ENCODE results near the gene TNFSF13.

DNA sequence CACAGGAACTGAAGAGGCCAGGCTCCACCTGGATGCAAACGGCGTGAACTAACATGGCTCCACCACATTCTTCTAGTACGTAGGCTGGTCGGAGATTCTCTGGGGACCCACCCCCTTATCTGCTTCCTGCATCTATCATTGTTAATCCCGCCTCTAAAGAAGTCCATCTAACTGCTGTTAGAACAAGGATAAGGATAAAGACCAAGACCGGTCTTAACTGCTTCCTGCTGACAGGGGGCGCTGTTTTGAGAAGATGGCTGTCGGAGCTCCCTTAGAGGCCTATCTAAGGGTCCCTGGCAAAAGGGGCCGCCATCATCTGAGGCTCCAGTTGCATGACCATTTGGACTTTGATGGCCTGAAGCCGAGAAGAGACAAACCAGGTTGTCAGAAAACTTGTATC, 35.5 kb upstream of the TNFSF13 start:
- TF ChIP-seq, protein P1, sequence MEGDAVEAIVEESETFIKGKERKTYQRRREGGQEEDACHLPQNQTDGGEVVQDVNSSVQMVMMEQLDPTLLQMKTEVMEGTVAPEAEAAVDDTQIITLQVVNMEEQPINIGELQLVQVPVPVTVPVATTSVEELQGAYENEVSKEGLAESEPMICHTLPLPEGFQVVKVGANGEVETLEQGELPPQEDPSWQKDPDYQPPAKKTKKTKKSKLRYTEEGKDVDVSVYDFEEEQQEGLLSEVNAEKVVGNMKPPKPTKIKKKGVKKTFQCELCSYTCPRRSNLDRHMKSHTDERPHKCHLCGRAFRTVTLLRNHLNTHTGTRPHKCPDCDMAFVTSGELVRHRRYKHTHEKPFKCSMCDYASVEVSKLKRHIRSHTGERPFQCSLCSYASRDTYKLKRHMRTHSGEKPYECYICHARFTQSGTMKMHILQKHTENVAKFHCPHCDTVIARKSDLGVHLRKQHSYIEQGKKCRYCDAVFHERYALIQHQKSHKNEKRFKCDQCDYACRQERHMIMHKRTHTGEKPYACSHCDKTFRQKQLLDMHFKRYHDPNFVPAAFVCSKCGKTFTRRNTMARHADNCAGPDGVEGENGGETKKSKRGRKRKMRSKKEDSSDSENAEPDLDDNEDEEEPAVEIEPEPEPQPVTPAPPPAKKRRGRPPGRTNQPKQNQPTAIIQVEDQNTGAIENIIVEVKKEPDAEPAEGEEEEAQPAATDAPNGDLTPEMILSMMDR (IDR thresholded peaks at IDR 0.05; ENCODE audit: poor library complexity, severe bottlenecking): no peak
- no peak for TF ChIP-seq EZH2 (IDR thresholded peaks at IDR 0.05; ENCODE audit: borderline replicate concordance, insufficient read depth, low read length, poor library complexity, severe bottlenecking)
